HUES64 (cell line): ENCODE data around the gene MFSD2B.
"Not testable (repeated sequence)": the region's sequence is repeated elsewhere in the genome, so short reads cannot be mapped to it uniquely, and the experiment has no call there.

Experiments
- H3K27ac ChIP-seq: 2 replicates; pipeline ENCODE4 v1.7.0; 2013; ENCODE audit warnings: low read depth, low read length, inconsistent platforms
- H3K27me3 ChIP-seq: 2 replicates; pipeline ENCODE4 v1.6.1; 2013; ENCODE audit warnings: mild to moderate bottlenecking, low read length; ENCODE audit not compliant: insufficient read depth
- H3K36me3 ChIP-seq: 2 replicates; pipeline ENCODE4 v1.6.1; 2013; ENCODE audit warnings: mild to moderate bottlenecking, low read length; ENCODE audit not compliant: insufficient read depth
- H3K4me1 ChIP-seq: 2 replicates; pipeline ENCODE4 v1.6.1; 2013; ENCODE audit warnings: mild to moderate bottlenecking, low read length, moderate library complexity; ENCODE audit not compliant: insufficient read depth
- H3K4me3 ChIP-seq: 2 replicates; pipeline ENCODE4 v1.5.1; 2013; ENCODE audit warnings: mild to moderate bottlenecking, low read length, moderate library complexity
- H3K9ac ChIP-seq: 2 replicates; pipeline ENCODE4 v1.6.1; 2013; ENCODE audit warnings: mild to moderate bottlenecking, low read depth, low read length
- H3K9me3 ChIP-seq: 2 replicates; pipeline ENCODE4 v1.6.1; 2013; ENCODE audit warnings: low read depth, low read length; ENCODE audit not compliant: insufficient read depth
- WGBS: fragments of 150-250, 120-280 bp; methylation state at CpG from one replicate; pipeline ENCODE4 v1.1.7; 2013; ENCODE audit warnings: missing lambda C conversion rate; 5-methylcytosine and 5-hydroxymethylcytosine counted together

MFSD2B gene

DNA sequence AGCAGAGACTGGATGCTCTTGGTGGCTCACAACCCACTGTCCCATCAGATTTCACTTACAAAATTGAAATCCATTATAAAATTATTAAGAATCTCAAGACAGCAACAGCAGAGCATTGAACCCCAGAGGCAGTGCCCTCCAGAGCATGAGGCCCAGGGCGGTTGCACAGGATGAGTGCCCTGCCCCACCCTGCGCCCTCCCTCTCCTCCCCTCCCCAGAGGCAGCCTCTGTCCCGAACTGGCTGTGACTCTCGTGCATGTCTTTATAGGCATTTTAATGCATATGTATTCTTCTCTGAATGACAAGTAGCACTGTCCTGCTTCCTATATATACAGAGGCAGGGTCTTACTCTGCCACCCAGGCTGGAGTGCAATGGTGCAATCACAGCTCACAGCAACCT lies 10.4 kb downstream of the MFSD2B start:
- H3K27ac ChIP-seq: no peak overlapping the region
- H3K9me3 ChIP-seq: no peaks in the 10 kb centered on the region
- H3K4me1 ChIP-seq: peaks cover 23% of the 10 kb centered on the region
- H3K9ac ChIP-seq: no peak overlapping the region
- H3K4me3 ChIP-seq: no peak overlapping the region
- no peaks in the 10 kb centered on the region for H3K27me3 ChIP-seq
- peaks cover 14% of the 10 kb centered on the region; the same call in 1 of the 2 replicates for H3K36me3 ChIP-seq
- WGBS: 84% methylated on average over 4 of the region's 4 CpGs

DNA sequence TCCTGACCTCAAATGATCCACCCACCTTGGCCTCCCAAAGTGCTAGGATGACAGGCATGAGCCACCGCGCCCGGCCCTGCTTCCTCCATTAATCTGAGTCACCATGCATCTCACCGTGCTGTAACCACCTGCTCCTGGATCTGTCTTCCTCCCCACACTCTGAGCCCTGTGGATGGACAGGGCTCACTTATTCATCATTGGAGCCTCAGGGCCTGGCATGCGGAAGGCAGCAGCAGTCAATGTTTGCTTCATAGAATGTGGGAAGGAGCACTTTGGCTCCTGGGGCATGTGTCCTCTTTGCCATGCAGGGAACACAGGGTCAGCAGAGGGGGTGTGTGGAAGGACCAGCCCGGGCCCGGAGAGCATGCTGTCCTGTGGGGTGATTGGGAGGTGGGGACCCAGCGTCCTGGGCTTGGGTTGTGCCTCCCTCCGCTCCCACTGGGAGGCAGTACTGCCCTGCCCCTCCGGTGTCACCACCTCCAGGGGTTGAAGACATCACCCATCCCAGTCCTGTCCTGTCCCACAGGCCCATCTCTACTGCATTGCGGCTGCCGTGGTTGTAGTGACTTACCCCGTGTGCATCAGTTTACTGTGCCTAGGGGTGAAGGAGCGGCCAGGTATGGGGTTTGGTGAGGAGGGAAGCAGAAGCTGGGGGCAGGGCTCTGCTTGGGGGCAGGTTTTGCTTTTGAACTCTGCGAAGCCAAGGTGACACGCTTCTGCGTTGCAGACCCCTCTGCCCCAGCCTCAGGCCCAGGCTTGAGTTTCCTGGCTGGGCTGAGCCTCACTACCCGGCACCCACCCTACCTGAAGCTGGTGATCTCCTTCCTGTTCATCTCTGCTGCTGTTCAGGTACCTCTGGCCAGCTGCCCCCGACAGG lies 11.5 kb downstream of the MFSD2B start:
- Histone ChIP-seq H3K9ac (no peak overlapping the region), H3K27ac (no peak overlapping the region), H3K4me1 (peaks cover 20% of the 10 kb centered on the region), H3K4me3 (no peak overlapping the region), H3K9me3 (no peaks in the 10 kb centered on the region), H3K27me3 (no peaks in the 10 kb centered on the region), H3K36me3 (peaks cover 14% of the 10 kb centered on the region; the same call in 1 of the 2 replicates)
- 80% methylated on average over 19 of the region's 19 CpGs for WGBS

DNA sequence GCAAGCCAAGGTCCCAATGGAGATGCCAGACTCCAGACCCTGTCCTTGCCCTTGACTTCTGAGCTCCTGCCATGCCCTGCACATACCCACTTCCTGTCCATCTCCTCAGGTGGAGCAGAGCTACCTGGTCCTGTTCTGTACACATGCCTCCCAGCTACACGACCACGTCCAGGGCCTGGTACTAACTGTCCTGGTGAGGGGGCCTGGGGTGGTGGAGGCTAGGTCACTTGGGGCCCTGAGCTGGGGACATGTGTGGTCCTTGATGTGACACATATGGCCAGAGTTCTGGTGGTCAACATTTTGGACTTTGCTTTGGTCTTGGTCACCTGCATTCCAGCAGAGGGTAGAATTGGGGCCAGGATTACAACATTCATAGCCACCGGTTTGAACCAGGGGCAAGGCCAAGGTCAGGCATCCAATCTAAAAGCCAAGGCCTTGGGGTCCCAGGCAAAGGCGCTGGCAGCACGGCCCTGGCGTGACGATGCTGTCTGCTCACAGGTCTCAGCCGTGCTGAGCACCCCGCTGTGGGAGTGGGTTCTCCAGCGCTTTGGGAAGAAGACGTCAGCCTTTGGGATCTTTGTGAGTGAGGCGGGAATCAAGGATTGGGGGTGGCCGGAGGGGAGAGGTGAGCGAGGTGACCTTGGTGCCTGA lies 12.6 kb downstream of the MFSD2B start:
- H3K36me3 ChIP-seq: peaks cover 14% of the 10 kb centered on the region; the same call in 1 of the 2 replicates
- no peak overlapping the region for H3K4me3 ChIP-seq
- WGBS: 96% methylated on average over 14 of the region's 14 CpGs
- peaks cover 26% of the 10 kb centered on the region for H3K4me1 ChIP-seq
- H3K9me3 ChIP-seq: no peaks in the 10 kb centered on the region
- H3K27ac ChIP-seq: no peak overlapping the region
- no peaks in the 10 kb centered on the region for H3K27me3 ChIP-seq
- H3K9ac ChIP-seq: no peak overlapping the region

DNA sequence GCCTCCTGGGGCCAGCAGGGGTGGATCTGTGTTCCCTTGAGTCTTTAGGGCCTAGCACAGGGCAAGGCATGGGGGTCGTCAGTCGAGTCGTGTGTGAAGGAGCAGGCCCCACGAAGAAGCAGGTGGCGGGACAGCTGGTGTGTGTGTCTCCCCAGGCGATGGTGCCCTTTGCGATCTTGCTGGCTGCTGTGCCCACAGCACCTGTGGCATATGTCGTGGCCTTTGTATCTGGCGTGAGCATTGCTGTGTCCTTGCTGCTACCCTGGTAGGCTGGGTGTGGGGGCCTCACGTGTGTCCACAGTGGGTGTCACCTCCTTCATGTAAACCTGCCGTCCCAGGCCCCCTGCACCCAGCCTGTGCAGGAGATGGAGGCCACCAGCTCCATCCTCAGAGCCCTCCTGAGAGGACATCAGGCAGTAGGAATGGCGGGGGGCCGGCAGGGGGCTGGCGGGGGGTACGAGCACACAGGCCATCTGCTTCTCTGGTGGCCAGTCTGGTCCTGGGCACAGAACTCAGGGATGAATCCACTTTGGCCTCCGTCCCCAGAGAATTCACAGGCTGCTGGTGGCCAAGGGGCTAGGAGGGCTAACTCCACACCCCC lies 13.2 kb downstream of the MFSD2B start:
- 88% methylated on average over 16 of the region's 16 CpGs for WGBS
- peaks cover 14% of the 10 kb centered on the region; the same call in 1 of the 2 replicates for H3K36me3 ChIP-seq

DNA sequence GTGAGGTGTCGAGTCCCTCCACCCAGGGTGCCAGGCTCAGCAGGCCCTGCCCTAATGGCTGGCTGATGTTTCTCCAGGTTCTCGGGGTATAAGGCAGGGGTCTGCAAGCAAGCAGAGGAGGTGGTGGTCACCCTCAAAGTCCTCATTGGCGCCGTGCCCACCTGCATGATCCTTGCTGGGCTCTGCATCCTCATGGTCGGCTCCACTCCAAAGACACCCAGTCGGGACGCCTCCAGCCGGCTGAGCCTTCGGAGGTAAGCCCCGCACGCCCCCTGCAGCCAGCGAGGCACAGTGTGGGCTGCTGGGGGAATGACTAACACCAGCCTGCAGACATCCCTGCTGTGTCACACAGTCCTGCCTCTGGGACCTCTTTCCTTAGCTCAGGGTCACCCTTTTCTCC lies 14.1 kb downstream of the MFSD2B start:
- Histone ChIP-seq H3K9ac (no peak overlapping the region), H3K36me3 (peaks cover 20% of the 10 kb centered on the region), H3K4me3 (no peak overlapping the region), H3K4me1 (peaks cover 26% of the 10 kb centered on the region), H3K27me3 (no peaks in the 10 kb centered on the region), H3K9me3 (no peaks in the 10 kb centered on the region), H3K27ac (no peak overlapping the region)
- WGBS: 78% methylated on average over 12 of the region's 12 CpGs

More for the DNA sequence above, 13.2 kb downstream of the MFSD2B start:
- no peak overlapping the region for H3K27ac ChIP-seq
- peaks cover 30% of the 10 kb centered on the region for H3K4me1 ChIP-seq
- no peaks in the 10 kb centered on the region for H3K9me3 ChIP-seq
- H3K4me3 ChIP-seq: no peak overlapping the region
- H3K27me3 ChIP-seq: no peaks in the 10 kb centered on the region
- no peak overlapping the region for H3K9ac ChIP-seq

DNA sequence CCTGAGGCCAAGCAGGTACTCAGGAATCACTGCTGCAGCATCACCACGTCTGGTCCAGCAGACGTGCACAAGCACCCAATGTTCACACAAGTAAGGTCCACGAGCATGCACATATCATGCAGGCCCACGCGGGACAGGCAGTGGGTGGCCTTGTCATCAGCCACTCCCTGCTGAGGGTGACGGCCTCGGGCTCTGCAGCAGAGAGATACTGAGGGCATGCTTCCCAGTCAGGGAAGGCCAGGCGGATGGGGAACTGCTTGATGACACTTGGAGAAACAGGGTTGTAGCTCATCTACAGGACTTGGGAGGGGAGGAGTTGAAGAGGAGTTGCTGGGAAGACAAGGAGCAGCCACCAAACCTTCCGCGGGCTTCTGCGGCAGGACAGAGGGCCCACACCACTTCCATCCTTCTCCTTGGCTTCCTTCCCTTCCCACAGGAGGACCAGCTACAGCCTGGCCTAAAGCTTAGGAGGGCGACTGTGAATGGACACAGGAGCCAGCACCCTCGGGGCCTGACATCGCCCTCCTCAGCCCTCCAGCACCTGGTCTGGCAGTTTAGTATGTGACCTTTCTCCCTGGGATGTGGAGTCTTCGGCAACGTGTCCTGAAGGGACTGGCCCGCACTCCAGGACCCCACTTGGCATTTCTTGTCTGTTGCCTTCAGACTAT lies 15.2 kb downstream of the MFSD2B start:
- Histone ChIP-seq H3K27me3 (no peaks in the 10 kb centered on the region), H3K9ac (peak overlapping the region; percentile 30; the same call in 1 of the 2 replicates), H3K36me3 (peaks cover 31% of the 10 kb centered on the region), H3K9me3 (no peaks in the 10 kb centered on the region), H3K4me1 (peaks cover 26% of the 10 kb centered on the region), H3K4me3 (no peak overlapping the region), H3K27ac (peak overlapping the region; percentile 95)
- 92% methylated on average over 17 of the region's 17 CpGs for WGBS

DNA sequence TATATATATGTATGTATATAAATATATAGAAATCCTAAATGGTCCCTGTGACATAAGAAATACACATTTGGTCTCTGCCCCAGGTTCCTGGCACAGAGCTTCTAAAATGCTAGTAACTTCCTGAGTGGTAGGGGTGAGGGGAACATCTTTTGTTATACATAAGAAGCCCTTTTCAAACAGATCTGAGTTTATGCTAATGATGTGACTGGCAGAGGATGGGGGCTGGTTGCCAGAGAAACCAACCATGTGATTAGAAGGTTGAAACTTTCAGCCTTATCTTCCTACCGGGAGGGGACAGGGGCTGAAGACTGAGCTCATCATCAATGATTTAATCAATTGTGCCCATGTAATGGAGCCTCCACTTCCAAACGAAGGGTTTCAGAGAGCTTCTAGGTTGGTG lies 16.3 kb downstream of the MFSD2B start:
- Histone ChIP-seq H3K4me1 (peaks cover 26% of the 10 kb centered on the region), H3K9ac (peak overlapping the region; percentile 17; the same call in 1 of the 2 replicates), H3K27me3 (no peaks in the 10 kb centered on the region), H3K9me3 (no peaks in the 10 kb centered on the region), H3K27ac (peak overlapping the region; percentile 95), H3K4me3 (peak overlapping the region; percentile 28), H3K36me3 (peaks cover 42% of the 10 kb centered on the region)
- WGBS: 9% methylated on average over 2 of the region's 2 CpGs

DNA sequence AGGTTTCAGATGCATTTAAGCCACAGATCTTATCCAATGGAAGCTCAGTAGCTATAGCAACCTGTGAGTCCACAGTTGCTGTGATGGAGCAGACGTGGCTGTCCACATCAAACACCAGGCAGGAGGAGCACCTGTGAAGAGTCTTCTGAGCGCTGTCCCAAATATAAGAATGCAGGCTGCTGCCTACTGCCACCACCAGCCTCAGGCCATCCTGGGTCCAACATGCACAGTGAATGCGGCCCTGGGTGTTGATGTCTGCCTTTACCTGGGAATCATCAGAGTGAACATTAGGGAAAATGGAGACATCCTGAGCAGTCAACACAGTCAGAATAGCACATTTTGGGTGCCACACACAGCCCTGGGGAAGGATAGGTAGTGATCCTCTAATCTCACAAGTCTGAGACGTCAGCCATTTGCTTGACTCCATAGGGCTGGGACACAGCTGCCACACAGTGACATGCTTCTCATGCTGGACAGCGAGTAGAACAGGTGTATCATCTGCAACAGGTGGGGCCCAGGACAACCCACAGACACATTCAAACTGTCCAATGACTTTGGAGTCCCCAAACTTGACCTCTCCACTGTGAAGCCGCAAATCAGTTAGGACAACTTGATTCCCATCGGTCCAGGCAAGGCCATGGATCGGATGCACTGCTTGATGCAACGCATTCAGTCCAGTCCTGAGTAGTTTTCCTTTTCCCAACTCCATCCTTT lies 29.1 kb downstream of the MFSD2B start:
- Histone ChIP-seq H3K27me3 (no peaks in the 10 kb centered on the region), H3K4me3 (no peak overlapping the region), H3K9ac (no peak overlapping the region), H3K36me3 (peaks cover 45% of the 10 kb centered on the region), H3K4me1 (no peaks in the 10 kb centered on the region), H3K27ac (no peak overlapping the region), H3K9me3 (no peaks in the 10 kb centered on the region)
- 97% methylated on average over 9 of the region's 9 CpGs for WGBS

DNA sequence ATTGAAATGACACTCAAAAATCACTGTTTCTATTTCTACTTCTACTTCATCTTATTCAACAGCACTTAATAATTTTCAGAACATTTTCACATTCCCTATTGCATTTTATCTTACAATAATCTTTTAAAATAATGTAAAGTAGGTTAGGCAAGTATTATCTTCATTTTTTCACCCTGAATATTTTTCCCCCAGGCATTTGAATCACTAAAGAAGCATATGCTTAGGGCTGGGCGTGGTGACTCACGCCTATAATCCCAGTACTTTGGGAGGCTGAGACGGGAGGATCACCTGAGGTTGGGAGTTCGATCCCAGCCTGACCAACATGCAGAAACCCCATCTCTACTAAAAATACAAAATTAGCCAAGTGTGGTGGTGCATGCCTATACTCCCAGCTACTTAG lies 30.6 kb downstream of the MFSD2B start:
- no peaks in the 10 kb centered on the region for H3K9me3 ChIP-seq

DNA sequence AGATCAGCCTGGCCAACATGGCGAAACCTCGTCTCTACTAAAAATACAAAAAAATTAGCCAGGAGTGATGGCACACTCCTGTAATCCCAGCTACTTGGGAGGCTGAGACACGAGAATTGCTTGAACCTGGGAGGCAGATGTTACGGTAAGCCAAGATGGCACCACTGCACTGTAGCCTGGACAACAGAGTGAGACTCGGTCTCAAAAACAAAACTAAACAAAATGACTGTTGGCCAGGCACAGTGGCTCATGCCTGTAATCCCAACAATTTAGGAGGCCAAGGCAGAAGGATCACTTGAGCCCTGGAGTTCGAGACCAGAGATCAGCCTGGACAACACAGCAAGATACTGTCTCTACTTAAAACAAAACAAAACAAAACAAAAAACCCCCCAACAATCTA lies 33.2 kb downstream of the MFSD2B start:
- H3K27ac ChIP-seq, H3K4me3 ChIP-seq, H3K9ac ChIP-seq, H3K4me1 ChIP-seq, H3K9me3 ChIP-seq, H3K27me3 ChIP-seq: not testable (repeated sequence)
- H3K36me3 ChIP-seq: peaks cover 21% of the 10 kb centered on the region
- WGBS: 96% methylated on average over 6 of the region's 6 CpGs

More for the DNA sequence above, 30.6 kb downstream of the MFSD2B start:
- no peaks in the 10 kb centered on the region for H3K27me3 ChIP-seq
- no peak overlapping the region for H3K27ac ChIP-seq
- no peaks in the 10 kb centered on the region for H3K4me1 ChIP-seq
- H3K36me3 ChIP-seq: peaks cover 43% of the 10 kb centered on the region
- no peak overlapping the region for H3K4me3 ChIP-seq
- H3K9ac ChIP-seq: no peak overlapping the region
- 88% methylated on average over 4 of the region's 4 CpGs for WGBS
